Colon (tissue), 2 donors: ENCODE results near the gene PPM1F.
"Not testable (repeated sequence)": the region's sequence is repeated elsewhere in the genome, so short reads cannot be mapped to it uniquely, and the experiment has no call there.

ENCODE experiments used
- FAIRE-seq: peaks from 2 replicates; lab custom pipeline; 2012; peaks lifted over from hg19 to GRCh38; lab: Jason Lieb, UNC
- donor health status: control.
- donor health status: control.

PPM1F gene

GRCh38 chr22:21940521-21940920 lies 12.1 kb downstream of the PPM1F start:
- FAIRE-seq, result no peak

- FAIRE-seq, result not testable (repeated sequence)
Observed at GRCh38 chr22:21939935-21940334, 12.7 kb downstream of the PPM1F start.

DNA sequence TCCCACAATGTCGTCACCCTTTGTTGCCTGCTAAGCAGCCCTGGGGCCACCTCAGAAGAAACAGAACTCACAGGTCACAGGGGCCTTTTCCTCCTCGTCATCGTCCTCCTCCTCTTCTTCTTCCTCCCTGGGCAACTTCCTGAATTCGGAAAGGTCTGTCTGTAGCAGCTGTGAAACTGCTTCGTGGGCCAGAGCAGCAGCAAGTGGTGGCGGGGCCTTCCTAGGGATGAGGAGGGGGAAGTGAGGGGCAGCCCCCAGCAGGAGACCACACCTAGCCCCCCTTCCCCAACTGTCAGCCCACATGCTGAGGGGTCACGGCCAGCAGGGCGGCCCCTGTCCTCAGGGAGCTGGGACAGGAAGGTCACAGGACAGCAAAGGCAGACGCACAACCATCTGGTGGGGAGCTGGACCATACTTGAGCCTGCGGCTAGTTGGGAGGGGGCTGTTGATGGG lies 13.2 kb downstream of the PPM1F start:
- FAIRE-seq, result no peak

DNA sequence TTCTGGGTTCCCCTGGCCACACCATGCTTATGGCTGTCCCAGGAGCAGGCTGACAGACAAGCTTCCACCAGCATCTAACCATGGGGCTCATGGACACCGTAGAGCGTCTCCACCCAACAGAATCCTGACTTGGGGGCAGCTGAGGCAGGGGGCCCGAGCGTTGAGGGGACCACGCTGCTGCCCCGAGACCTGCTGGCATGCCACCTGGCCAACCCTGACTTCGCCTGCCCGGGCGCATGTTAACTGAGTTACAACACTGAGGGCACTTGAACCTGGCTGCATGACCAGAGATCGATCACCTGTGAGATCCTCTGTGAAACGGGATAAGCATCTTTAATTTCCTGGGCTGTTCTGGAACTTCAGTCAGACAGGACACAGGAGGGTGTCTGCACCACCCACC lies 13.7 kb downstream of the PPM1F start:
- no peak for FAIRE-seq

- FAIRE-seq, result no peak
Observed at GRCh38 chr22:21938071-21938822, 14.4 kb downstream of the PPM1F start.

DNA sequence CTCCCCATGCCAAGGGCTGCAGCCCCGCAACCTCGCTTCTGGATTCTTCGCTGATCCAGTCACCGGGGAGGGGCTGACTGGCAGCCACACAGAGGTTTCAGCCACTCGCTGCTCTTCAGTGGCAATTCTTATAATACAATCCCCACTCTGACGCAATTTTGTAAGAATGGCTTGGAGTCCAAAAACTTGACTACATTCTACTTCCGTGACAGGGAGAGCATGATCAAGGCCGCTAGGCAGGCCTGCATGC lies 14.9 kb downstream of the PPM1F start:
- FAIRE-seq, result no peak

- no peak for FAIRE-seq
Observed at GRCh38 chr22:21937041-21937820, 15.4 kb downstream of the PPM1F start.

DNA sequence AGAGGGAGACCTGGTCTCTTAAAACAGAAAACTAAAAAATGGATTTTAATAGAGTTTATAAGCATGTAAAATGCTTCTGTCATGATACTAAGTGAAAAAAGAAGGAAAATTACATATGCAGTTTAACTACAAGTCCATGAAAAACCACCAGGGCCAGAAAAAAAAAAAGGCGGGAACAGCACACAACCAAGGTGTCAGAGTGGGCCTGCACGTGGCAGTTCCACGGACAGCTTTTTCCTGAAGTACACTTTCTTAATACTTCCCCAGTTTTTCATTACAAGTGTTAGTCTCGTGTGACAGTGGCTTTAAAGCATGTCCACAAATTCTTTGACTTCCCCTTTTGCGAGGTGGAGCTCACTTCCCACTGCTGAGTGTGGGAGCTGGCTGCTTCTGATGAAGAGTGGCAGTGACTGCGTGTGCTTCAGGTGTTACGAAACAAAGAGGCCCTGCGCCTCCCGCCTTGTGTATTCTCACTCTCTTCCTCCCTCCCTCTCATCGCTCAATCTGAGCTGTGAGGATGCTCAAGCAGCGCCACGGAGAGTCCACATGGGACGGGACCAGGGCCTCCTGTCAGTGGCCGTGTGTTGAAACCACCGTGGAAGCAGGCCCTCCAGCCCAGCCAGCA lies 16.4 kb downstream of the PPM1F start:
- FAIRE-seq, result no peak

DNA sequence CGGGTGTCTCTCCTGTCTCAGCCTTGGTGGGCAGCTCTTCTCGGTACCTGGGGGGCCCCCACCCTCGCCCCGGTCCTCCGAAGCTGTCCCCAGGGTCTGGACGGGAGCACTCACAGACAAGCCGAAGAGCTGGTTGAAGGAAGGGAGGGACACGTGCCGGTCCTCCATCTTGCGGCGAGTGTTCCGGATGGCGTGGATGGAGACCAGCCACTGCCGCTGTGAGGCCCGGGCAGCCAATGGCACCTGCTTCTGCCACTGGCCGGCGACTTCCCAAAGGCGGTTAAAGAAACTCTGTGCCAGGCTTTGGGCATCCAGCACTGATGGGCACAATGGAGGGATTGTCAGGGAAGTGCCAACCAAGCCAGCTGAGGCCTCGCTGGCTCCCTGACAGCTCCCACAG lies 18.7 kb downstream of the PPM1F start:
- FAIRE-seq, result no peak

- no peak for FAIRE-seq
Observed at GRCh38 chr22:21933413-21933812, 19.2 kb downstream of the PPM1F start.

DNA sequence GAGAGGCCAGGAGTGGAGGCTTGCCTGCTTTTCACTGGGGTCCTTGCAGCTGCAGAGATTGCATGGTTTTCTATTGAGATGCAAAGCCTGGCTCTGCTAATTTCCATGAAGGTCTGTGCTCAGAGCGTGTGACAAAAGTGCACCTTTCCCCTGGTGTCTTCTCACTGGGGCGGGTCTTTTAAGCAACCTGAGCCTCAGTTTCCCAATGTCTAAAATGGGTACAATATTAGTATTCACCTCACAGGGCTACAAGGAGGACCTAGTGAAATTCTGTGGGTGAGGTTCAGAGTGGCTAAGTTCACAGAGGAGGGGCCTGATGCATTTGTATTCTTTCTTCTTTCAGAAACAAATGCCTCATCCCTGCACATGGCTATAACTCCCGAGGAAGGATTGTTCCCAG lies 20.3 kb downstream of the PPM1F start:
- FAIRE-seq, result no peak

DNA sequence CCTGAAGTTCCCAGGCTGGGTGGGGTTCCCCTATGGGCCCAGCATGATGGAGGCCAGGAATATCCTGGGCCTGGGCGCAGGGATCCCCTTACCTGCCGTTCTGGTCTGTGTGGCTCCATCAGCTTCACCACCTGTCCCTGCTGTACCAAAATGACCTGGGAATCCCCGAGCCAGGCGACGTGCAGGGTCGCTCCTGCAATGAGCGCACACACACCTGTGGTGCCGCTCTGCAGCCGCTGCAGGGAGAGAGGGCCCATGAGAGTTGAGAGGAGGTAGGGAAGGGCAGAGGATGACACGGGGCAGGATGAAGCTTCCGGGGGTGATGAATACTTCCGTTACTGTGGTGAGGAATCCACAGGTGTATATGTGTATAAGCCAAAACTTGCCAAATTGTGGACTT lies 21.6 kb downstream of the PPM1F start:
- FAIRE-seq, result no peak

DNA sequence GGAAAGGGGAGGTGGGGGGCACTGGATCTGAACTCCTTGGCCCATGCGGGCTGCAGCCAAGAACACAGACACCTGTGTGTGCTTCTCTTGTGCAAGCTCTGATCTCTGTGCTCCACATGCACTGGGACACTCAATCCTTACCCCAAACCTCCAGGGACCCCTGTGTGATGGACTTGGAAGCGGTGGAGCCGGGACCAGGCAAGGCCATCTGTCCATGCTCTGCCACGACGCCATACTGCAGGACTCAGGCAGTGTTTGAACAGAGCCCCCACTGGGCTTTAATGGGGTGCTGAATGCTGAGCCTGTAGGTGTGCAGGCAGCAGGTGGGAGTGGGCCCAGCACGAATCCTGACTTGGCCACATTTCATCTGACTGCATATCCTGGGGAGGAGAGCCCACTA lies 23.4 kb downstream of the PPM1F start:
- FAIRE-seq, result no peak

- FAIRE-seq, result no peak
Observed at GRCh38 chr22:21928048-21928447, 24.6 kb downstream of the PPM1F start.

GRCh38 chr22:21927174-21927823 lies 25.3 kb downstream of the PPM1F start:
- FAIRE-seq, result no peak

DNA sequence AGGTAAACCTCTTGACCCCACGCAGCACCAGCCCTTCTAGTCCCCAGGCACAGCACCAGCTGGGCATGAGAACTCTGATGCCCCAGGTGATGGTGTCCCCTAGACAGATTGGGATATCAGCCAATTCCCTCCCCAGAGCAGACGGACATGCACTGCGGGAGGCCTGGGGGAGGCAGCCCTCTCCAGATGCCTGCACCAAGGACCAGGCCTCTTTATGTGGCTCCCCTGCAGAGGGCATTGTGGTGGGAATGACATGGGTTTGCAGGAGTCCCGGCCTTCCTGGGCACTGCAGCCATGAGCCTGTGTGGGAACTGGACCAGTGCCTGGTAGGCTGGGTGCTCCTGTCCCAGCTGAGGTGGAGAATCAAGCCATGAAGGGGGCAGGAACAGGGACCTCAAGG lies 25.9 kb downstream of the PPM1F start:
- FAIRE-seq, result no peak

DNA sequence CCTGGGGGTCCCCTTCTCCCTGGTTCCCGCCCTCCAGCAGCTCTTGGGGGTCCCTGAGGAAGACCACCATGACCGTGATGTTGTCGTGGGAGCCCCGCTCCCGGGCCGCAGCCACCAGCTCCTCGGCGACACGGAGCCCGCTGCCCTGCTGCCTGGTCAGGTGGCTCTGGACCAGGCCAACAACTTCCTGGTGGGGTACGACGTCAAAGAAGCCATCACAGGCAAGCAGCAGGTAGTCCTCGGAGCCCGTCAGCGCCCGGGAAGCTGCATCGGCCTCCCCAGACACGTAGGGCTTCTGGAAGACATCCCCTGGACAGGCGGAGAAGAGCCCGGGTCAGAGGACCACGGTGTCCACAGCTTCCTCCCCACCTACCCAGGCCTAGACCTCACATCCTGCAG lies 29.5 kb downstream of the PPM1F start:
- no peak for FAIRE-seq

- no peak for FAIRE-seq
Observed at GRCh38 chr22:21922370-21923162, 30.1 kb downstream of the PPM1F start.

DNA sequence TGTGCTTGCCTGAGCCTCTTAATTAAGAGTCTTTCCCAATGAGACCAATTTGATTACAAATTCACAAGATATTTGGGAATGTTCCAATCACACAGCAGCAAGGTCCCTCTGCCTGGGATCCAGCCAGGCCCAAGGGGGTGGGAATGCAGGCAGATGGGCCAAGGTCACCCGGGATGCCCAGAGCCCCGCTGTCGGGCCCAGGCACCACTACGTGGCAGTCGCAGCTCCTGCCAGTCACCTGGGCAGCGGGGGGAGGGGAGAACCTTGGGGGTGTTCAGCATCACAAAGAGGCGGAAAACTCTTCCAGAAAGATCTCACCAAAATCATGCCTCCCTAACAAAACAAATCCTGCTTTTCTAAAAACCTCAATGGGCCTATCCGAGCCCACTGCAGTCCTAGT lies 30.9 kb downstream of the PPM1F start:
- FAIRE-seq, result no peak

DNA sequence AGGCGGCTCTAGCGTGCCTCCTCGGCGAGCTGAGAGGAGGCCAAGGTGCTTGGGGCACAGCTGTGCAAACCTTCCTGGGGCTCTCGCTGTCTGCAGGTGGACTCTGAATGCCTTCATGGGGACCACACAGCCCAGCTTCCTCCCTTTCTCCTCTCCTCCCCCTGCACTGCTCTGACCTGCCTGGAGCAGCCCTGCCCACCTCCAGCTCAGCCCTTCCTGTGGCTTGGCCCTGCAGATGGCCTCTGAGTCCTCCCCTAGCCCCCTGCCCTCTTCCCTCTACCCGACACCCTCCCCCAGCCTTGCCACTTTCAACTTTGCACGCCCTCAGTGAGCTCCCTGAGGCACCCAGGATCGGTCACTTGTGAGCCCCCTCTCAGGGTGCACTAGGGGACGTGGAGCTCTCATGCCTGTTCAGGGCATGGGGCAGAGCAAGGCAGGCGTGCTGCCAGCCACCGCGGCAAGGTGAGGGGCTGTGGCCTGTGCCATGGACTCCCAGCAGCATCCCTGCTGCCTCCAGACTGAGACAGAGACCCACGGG lies 31.4 kb downstream of the PPM1F start:
- FAIRE-seq, result no peak

DNA sequence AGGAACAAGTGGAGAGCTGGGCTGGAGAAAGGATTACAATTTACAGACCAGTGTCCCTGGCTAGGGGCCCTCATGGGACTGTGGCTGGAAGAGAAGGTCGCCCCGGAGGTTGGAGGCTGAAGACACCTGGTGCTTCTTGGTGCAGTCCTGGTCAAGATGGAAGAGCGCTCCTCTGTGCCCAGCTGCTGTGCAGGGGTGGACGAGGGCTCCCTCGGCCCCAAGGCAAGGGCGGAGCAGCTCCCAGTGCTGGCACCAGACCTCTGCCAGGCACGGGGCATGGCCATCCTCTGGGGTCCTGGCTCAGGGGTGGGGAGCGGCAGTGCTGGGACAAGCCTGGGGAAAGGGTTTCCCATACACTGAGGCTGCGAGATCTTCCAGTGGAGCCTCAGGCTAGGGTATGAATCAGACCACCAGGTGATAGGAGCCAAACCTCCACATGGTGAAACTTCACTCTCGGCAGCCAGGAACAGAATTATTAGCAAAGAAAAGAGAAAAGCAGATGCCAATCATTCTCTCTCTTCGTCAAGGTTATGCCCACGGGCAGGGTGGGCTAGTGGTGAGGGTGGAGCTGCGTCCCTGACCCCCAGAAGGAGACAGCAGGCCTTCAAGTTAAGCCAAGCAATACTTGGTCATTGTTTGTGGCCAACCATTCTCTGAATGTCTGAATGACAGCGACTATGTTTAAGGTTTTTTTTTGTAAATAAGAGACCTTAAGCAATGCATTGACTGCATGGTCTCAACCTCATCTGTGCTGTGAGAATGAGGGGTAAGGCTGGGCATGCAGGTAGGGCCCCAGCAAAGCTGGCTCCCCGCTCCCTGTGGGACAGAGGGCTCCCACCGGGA lies 32.1 kb downstream of the PPM1F start:
- no peak for FAIRE-seq
